Right atrium auricular region (tissue), 2 donors: ENCODE measurements around the gene CCNC. TPM values are rescaled to one million over a fixed set of nuclear protein-coding genes. Genes with fewer than 3 reads are reported as not detected.
A peak's percentile ranks its signal among the peaks of the same experiment; 100 is the strongest.

ENCODE experiments used
- DNase-seq: peaks from one replicate; pipeline ENCODE4 v3.0.0-alpha.2; 2019; ENCODE audit warnings: low spot score
- H3K27ac ChIP-seq, 2 donors: fragments of 200-600 bp; sonication (generic); 1 replicate in 1 of 2; 2 replicates in 1 of 2; pipeline ENCODE4 v1.5.1; 2016 to 2019
- H3K27me3 ChIP-seq, 2 donors: fragments of 200-600 bp; sonication (generic); one replicate each; pipeline versions ENCODE4 v1.5.1 to v1.6.0; 2017 to 2019
- H3K36me3 ChIP-seq: fragments of 200-600 bp; sonication (generic); one replicate; pipeline ENCODE4 v1.5.1; 2016
- H3K4me1 ChIP-seq, 2 donors: fragments of 200-600 bp; sonication (generic); one replicate each; pipeline versions ENCODE4 v1.5.1 to v1.6.0; 2017 to 2019
- H3K4me3 ChIP-seq, 2 donors: fragments of 200-600 bp; sonication (generic); 1 replicate in 1 of 2; 2 replicates in 1 of 2; pipeline ENCODE4 v1.5.1; 2017 to 2019; ENCODE audit warnings: mild to moderate bottlenecking in 1 of 2, moderate library complexity in 1 of 2
- H3K9me3 ChIP-seq, 2 donors: fragments of 200-600 bp; sonication (generic); one replicate each; pipeline ENCODE4 v1.5.1; 2019
- CTCF ChIP-seq, 2 donors: fragments of 200-600 bp; sonication (generic); IDR thresholded peaks; one replicate each; pipeline ENCODE4 v1.5.1; 2019; ENCODE audit warnings: antibody characterized with exemption in 2 of 2
- total RNA-seq, 2 donors: library from RNA; depleted of rRNA; stranded (reverse); fragments of >200 nt; gene quantifications; one replicate each; pipeline ENCODE4 v1.1.0, GENCODE V29; 2016

The CCNC gene
- total RNA-seq, 2 donors from 2014 or later = 17.6 to 23.1 TPM

- Histone ChIP-seq H3K27ac (no peak overlapping the region), H3K4me3 (no peak overlapping the region), H3K36me3 (peaks cover 56% of the 10 kb centered on the region), H3K9me3 (no peaks in the 10 kb centered on the region), H3K4me1 (no peaks in the 10 kb centered on the region), H3K27me3 (no peaks in the 10 kb centered on the region)
- no peak for TF ChIP-seq CTCF (IDR thresholded peaks at IDR 0.05)
- no peak for DNase-seq
These were observed 24.5 kb downstream of the CCNC start for GRCh38 chr6:99543968-99544367.

- no peaks in the 10 kb centered on the region for H3K9me3 ChIP-seq
- peaks cover 33% of the 10 kb centered on the region for H3K36me3 ChIP-seq
- no peak for DNase-seq
- TF ChIP-seq CTCF (IDR thresholded peaks at IDR 0.05) = no peak
- H3K4me1 ChIP-seq = no peaks in the 10 kb centered on the region
- H3K4me3 ChIP-seq = no peak overlapping the region
- no peak overlapping the region for H3K27ac ChIP-seq
- H3K27me3 ChIP-seq = no peaks in the 10 kb centered on the region
These were observed 37.8 kb downstream of the CCNC start for GRCh38 chr6:99530627-99531026.

GRCh38 chr6:99522531-99522930 is 45.9 kb downstream of the CCNC start:
- H3K4me3 ChIP-seq = no peak overlapping the region
- no peaks in the 10 kb centered on the region for H3K9me3 ChIP-seq
- H3K36me3 ChIP-seq = no peaks in the 10 kb centered on the region
- no peak for TF ChIP-seq CTCF (IDR thresholded peaks at IDR 0.05)
- no peaks in the 10 kb centered on the region for H3K27me3 ChIP-seq
- no peak for DNase-seq
- H3K4me1 ChIP-seq = peaks cover 0 to 17% of the 10 kb centered on the region in 2 donors
- H3K27ac ChIP-seq = no peak overlapping the region

GRCh38 chr6:99521633-99522151 is 46.8 kb downstream of the CCNC start:
- H3K36me3 ChIP-seq = no peaks in the 10 kb centered on the region
- peak overlapping the region; percentile 70 to 75 for H3K4me3 ChIP-seq
- H3K27me3 ChIP-seq = no peaks in the 10 kb centered on the region
- no peaks in the 10 kb centered on the region for H3K9me3 ChIP-seq
- TF ChIP-seq CTCF (IDR thresholded peaks at IDR 0.05) = no peak
- peaks cover 0 to 17% of the 10 kb centered on the region in 2 donors for H3K4me1 ChIP-seq
- DNase-seq = peak; percentile 64
- peak overlapping the region; percentile 90 for H3K27ac ChIP-seq

GRCh38 chr6:99520855-99521632 is 47.4 kb downstream of the CCNC start:
- TF ChIP-seq CTCF (IDR thresholded peaks at IDR 0.05) = peak; percentile 87 to 95
- peak overlapping the region; percentile 90 for H3K27ac ChIP-seq
- no peaks in the 10 kb centered on the region for H3K27me3 ChIP-seq
- H3K4me3 ChIP-seq = peak overlapping the region; percentile 70 to 75
- H3K36me3 ChIP-seq = no peaks in the 10 kb centered on the region
- peaks cover 0 to 17% of the 10 kb centered on the region in 2 donors for H3K4me1 ChIP-seq
- no peaks in the 10 kb centered on the region for H3K9me3 ChIP-seq
- DNase-seq = peak; percentile 85
